NOMO-1 (cell line): ENCODE results near the gene MDM4.
"Not testable (repeated sequence)": the region's sequence is repeated elsewhere in the genome, so short reads cannot be mapped to it uniquely, and the experiment has no call there.

Experiments
- DNase-seq, 2 experiments: peaks; one replicate each; lab custom pipeline; 2025; ENCODE audit not compliant: unreplicated experiment in 2 of 2; lab: John Stamatoyannopoulos, UW

Gene MDM4

DNA sequence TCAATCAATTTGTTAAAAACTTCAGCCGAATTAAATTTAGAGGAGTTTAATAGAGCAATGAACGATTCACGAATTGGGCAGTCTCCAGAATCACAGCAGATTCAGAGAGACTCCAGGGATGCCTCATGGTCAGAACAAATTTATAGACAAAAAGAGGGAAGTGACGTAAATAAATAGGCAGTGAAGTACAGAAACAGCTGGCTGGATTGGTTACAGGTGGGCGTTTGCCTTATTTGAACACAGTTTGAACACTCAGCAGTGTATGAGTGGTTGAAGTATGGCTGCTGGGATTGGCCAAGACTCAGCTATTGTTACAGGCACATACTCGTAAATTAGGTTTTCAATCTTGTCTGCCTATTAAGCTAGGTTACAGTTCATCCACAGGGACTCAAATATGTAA is 43.8 kb downstream of the MDM4 start:
- not testable (repeated sequence) for DNase-seq

DNA sequence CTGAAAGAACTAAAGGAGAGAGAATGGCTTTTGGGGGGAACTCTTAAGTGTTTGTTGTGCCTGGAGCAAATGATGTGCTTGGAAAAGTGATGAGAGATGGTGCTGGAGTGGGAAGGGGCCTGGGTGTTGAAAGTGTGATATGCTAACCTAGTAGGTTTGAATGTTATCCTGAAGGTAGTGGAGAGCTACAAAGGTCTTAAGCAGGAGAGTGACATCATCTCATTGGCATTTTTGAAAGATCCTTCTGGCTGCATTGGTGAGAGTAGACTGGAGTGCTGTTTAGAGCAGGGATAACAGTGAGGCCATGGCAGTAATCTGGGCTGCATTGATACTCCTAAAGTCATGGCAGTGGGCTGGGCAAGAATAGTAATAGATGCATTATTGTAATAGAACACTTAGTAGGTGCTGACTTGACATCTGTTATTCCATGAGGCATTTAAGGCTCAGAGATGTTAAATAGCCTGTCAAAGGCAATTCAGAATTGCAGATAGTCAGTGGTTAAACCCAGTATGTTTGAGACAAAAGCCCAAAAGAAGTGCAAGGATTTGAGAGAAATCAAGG is 44.5 kb downstream of the MDM4 start:
- DNase-seq, result no peak

DNA sequence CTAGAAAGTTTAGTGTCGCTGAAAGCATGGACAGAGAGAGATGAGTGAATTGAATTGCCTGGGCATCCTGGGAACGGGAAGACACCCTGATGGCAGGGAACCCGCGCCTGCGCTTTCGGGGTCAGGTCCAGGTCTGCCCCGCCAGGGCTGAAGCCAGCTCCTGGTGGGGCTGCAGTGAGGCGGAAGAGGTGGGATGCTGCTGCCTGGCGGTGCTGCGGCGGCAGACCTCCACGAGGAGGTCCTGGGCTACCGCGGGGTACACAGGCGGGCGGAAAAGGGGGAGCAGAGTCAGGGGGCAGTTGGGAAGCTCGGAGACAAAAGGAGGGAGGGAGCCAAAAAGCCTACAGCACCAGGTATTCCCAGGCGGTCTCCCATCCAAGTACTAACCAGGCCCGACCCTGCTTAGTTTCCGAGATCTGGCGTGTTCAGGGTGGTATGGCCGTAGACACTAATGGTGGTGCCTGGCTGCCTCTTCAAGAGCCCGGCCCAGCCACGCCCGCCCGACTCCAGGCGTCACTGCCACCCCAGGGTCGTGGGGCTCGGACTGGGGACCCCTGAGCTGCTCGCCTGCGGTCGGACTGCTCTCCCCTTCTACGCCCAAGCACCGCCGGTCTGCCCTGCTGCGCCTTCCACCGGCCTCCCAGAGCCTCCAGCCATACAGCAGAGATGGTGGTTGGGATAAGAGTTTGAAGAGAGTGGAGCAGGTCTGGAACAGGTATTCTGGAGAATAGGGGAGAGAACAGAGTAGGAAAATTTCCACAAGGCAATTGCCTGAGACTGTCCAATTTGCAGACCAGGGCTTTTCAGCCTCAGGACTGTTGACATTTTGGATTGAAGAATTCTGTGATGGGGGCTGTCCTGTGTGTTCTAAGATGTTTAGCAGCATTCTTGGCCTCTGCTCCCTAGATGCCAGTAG is 46.1 kb downstream of the MDM4 start:
- DNase-seq, result no peak

DNA sequence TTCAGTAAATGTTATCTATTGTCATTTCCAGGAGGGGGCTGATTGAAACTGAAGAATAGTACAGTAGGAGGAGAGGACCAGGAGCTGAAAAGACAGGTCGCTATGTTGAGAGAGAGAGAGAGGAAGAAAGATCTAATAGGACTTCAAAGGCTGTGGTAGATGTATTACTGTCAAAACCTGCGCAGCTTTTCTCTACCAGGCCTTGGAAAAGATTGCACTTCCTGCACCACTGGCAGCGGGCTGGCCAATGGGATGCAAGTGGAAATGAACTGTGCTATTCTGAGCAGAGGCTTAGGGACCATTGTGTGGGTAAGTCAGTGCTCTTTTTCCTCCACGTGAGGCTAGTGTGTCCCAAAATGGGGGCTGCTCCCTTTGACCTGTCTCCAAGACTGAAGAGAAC is 47.1 kb downstream of the MDM4 start:
- DNase-seq, result no peak

DNA sequence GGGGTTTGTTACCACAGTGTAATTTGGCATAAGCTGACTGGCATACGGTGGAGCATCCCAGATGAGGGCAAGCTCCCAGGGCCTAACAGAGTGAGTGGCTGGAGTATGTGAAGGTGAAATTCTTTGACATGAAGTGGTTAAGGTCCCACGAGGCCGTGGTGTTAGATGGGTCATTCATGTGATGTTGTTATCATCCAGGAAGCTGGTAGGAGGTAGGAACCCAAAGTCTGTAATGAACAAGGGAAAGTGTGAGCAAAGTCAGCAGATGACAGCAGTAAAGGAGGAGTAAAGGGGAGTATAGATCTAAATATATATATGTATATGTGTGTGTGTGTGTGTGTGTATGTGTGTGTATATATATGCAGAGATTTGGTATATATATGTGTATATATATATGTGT is 47.6 kb downstream of the MDM4 start:
- no peak for DNase-seq

DNA sequence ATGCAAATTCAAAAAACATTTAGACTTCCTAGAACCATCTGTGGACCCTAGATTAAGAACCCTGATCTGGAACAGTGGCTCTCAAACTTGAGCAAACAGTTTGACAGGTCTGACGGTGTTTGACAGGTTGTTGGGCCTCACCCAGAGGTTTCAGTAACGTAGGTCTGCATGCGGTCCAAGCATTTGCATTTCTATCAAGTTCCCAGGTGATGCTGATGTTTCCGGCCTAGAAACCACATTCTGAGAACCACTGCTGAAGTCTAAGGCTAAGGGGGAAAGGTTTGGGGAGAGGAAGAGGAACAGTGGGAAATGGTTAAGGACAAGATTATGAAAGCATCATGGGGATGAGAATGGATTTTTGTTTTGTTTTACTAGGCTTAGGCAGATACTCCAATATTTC is 48.6 kb downstream of the MDM4 start:
- no peak for DNase-seq

DNA sequence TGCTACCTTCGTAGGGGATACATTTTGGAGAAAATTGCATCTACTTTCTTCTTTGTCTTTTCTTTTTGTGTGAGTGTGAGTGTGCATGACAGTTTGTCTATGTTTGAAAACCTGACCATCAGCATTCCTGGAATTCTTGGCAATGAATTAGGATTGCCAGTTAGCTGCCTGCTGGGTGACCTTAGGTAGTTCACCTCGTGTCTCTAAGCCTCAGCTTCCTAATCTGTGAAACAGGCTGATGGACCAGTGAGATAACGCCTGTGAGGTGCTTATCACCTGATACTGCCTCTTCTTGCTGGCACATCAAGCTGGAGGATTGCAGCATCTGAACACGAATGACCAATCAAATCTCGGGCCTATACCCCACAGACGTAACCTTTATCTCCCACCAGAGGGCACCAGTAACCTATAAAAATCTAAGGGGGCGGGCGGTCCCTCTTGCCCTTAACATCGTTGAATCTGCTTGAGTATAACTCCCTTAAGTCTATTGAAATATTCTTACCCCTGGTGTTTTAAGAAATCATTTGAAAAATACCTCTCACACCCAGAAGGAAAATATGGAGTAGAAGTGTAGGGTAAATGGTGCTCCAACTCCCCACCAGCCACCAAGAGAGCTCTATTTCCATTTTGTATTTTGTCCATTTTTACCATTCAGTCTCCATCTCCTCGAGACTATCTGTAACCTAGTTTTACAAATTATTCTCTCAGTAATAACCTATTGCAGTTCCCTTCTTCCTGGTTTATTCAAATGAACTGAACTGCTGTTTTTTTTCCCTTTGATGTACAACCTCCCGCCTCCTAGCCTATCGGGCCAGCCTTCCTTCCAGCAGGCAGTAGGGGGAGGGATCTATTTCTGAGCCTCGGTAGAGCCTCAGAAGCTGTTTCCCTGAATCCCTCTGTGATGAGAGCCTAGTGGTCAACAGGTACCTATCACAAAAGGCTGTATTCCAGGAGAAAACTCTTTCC is 49.7 kb downstream of the MDM4 start:
- peak; percentile 71 to 75 for DNase-seq

DNA sequence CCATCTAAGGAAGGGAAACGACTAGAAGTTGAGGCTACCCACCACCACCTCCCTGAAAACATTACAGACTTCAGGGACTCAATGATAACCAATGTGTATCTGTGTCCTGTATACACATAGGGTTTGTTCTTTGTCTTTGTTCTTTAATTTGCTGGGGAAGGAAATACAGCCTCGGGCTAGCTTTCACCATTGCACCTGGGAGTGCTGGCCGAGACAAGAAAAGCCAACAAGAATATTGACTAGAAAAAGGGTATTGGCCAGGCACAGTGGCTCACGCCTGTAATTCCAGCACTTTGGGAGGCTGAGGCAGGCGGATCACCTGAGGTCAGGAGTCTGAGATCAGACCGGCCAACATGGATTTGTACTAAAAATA is 50.4 kb downstream of the MDM4 start:
- no peak for DNase-seq

DNA sequence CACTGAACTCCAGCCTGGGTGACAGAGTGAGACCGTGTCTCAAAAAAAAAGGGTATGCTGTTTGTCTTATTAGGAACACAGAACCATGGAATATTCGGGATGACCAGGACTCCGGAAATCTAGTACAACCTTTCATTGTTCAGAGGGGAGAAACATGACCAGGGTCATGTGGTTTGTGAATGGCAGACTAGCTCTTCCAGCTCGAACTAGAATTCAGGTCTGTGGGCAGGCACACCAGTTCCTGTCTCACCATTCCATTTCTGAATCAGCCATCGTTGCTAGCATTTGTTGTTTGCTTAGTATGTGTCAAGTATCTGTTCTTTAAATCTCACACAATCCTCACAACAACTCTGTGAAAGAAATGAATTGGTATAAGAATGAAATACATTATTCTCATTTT is 50.9 kb downstream of the MDM4 start:
- no peak for DNase-seq

DNA sequence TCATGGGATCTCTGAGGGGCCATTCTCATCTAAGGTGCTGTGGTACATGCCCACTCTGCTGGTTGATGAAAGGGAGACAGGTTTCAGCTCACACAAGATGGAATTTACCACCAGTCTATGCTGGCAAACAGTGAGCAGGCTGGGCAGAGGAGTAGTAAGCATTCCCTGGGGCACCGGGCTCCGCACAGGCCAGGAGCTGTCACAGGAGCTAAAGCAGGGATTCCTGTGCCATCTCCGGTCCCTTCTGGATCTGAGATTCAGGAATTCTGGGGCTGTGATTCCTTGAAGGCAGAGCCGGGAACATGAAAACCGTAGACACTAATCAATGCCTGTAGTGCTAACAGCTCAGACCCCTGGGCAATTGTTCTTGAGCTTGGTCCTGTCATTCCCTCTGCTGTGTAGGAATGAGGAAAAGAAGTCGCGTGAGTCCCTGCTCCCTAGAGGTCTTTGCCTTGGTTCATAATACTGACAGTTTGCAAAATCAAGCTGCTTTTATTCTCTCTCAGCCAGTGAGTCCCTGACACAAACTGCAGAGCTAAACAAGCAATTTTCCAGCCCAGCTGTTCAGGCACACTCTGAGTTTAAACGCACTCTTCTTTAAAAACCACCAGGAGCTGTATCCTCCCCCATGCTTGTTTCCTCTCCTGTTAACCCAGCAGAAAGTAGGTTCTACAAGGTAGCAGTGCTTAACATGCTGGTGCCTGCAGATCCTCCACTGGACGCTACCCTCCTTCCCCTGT is 52.5 kb downstream of the MDM4 start:
- DNase-seq, result no peak

DNA sequence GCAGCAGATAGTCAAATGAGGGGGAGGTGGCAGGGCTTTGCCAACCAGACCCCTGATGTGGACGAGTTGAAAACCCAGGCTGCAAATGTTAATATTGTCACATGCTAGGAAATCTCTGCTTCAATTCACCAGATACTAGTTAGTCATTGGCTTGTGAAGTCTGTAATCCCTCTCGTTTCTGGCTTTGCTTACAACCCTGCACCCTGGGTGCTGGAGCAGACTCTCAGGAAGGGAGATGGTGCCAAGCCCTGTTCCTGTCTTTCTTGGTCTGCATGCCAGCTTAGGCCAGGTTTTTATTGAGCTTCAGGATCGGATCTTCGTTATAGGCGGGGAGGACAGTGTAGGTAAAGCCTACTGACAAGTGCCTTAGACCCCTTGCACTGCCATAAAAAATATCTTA is 53.3 kb downstream of the MDM4 start:
- DNase-seq, result no peak

DNA sequence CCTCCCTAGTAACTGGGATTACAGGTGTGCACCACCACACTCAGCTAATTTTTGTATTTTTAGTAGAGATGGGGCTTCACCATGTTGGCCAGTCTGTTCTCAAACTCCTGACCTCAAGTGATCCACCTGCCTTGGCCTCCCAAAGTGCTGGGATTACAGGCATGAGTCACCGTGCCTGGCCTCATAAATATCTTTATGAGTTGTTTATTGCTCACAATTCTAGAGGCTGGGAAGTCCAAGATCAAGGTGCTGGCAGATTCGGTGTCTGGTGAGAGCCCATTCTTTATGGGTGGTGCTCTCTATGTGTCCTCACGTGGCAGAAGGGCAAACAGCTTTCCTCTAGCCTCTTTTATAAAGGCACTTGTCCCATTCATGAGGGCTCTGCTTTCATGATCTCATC is 53.8 kb downstream of the MDM4 start:
- not testable (repeated sequence) for DNase-seq

DNA sequence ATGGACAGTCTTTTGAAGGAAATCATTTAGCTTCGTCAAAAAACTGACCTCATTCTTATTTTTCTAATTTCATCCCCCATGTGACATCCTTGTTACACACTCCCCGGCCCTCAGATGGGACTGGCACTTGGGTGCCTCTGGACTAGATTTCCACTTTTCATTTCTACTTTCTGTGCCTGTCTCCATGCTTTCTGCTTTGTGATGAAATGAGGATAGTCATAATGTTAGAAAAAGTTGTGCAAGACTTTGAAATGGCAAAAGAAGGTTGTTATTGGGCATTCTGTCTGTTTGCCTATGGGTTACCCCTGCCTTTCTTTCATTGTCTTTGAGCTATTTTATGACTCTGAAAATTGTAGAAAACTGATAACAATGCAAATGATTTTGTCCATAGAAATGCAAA is 54.9 kb downstream of the MDM4 start:
- DNase-seq, result peak in 1 of 2 experiments; percentile 1

DNA sequence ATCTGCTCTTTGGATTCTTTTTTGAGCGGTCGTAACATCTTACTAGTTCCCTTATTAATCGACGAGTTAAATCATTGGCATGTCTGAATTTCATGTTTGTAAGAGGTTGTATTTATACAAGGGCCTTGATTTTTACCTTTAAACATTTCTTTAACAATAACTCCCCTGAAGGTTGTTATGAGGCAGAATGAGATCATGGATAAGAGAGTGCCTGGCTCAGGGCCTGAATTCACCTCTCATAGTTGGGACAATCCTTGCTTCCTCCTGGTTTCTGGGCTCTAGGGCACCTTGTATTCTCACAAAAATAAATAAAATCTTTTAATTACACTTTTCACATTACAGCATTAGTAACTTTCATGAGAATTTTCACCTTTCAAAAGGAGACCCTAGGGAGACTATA is 55.4 kb downstream of the MDM4 start:
- DNase-seq, result no peak

DNA sequence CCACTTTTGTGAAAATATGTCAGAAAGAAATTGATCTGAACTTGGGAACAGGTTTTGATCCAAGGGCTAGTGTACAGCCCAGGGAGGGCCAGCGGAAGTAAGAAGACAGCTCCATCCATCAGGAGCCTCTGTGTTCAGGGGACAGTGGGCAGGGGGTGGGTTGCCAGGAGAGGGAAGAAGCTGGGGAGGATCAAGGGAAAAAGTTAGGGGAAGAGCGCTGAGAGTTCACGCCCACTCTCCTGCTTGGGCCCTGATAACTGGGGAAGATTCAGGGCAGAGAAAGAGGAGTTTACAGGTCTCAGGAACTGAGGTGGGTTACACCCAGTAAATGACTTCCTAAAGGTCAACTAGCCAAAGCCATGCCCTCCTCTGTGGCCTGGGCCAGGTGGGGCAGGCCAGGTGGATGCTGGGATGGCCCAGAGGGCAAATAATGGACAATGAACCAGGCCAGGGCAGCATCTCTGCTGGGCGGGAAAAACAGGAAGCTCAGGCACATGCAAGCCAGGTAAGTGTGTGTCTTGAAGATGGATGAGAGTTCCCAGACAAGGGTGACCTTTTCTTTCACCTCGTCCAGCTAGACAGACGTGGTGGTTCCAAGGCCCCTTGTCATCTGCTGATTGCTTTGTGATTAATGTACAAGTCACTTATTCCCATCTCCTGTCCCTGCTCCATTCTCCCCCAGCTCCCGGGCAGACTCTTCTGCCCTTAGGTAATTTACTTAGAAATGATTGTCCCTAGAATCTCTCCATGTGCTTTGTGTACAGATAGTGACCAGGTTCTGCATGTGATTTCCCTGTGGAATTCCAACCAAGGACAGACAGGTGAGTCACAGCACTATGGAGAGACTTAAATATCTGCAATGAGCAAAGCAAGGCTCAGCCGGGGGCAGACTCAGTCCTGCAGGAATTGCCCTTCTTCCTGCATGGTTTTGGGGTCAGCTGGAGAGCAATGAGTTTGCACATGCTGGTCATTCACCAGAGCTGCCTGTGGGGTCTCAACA is 57.0 kb downstream of the MDM4 start:
- DNase-seq, result no peak

DNA sequence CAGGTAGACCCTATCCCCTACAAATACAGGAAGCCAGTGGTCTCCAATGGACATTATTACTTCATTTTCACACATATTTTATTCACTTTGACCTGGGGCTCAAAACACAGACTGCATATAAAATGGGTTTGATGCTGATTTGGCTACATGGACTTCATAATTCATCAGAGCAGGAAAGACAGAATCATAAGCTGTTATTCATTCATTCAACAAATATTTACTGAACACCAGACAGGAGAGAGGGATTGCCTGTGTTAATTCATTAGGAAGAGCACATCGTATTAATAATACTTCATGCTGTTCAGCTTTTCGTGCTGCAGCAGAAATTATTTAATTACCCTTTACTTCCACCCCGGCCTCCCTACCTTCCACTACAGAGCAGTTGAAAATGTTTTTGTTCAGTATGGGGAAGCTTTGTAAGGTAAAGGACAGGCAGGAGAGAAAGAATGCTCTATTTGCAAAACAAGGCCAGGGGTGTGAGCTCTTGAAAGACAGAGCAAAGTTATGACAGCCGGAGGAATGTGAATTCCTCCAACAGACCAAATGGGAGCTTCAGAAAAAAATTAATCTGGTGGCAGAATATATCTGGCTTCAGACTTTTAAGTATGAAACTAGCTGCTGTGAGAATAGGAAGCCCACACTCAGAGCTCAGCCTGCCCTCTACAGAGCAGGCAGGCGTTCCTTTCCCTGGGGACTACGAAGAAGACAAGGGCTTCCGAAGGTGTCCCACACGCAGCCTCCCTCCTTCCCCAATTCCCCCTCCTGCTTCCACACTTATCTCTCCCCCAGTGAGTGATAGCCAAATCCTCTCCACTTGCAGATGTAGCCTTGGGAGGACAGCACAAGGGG is 58.0 kb downstream of the MDM4 start:
- no peak for DNase-seq

DNA sequence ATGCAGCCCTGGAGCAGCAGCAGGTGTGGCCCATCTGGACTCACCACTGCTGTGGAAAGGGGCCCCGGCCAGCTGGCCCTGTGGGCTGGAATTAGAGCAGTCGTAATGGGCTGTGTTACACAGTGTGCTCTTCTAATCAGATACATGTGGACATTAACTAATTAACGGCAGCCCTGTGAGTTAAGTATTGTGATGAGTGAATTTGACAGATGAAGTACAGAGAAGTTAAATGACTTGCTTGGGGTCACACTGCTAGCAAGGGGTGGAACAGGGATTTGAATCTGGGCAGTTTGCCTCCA is 58.6 kb downstream of the MDM4 start:
- no peak for DNase-seq

DNA sequence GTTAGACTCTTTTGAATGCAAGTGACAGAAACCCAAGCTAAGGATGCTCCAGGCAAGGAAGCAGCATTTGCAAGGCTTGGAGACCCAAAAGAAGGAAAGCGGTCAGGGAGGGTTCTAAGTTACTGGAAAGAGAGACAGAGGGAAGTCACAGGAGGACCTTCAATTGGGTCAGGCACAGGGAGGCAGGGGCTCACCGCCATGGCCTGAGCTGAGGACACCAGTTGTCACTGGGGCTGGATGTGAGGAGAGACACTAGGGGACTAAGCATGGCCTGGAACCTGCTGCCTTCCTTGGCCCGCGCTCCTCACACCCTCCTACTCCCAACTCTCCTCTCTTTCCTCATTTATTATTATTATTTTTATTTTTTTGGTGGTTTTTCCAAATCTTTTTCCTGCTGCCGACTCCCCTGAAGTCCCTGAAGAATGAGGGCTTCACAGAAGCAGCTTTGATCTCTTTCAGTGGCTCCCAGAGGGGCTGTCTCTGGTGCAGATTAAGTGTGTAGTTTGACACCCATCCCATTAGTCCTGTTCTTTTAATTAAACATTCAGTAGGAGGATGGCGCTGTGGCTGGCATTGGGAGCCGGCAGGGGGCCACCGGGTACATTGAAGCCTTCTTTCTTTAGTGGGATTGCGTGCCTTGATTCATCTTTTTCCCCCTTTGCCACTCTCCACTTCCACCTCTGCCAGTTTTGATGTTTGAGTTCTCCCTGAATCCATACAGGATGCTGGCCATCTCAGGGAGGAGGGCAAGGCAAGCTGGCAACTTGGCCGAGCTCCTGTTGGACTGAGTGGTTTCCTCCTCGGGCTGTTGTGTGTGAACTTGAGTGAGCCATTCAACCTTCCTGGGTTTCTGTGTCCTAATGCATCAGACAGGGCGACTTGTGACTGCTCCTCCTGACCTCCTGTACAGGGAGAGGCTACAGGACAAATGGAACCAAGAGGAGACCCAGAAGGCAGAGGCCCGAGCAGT is 59.3 kb downstream of the MDM4 start:
- no peak for DNase-seq
